ENCODE results near the gene PKD1.
"Not testable (repeated sequence)": the region's sequence is repeated elsewhere in the genome, so short reads cannot be mapped to it uniquely, and the experiment has no call there.

The PKD1 gene

DNA sequence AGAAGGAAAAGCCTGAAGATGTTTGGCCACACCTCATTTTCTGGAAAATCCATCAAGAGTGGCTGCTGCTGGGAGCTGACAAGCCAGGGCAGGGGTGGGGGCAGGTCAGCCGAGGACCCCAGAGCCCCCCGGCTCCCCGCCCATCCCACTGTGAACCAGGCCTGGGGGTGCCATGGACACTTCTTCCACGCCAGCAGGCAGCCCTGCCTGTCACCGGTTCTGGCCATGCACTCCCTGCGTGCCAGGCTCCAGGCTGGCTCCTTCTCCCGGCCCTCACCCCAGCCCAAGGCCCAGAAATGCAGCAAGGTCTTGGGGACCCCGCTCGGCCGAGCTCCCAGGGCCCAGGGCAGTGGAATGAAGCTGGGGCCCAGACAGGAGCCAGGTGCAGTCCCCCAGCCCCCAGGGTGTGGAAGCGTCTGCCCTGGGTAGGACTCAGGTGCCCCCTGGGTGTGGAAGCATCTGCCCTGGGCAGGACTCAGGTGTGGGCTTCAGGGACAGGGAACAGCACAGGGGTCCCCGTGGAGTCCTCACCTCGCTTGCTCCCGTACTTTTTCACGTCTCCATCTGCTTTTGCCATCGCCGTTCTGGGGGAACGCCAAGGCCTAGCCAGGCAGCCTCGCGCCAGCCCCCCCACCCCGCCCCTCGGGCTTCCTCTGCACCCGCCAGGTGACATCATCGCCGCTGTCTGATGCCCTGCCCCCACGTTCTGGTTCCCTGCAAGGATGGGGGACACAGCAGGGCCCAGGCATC lies 12.6 kb downstream of the PKD1 start:
- not testable (repeated sequence) for DNase-seq

DNA sequence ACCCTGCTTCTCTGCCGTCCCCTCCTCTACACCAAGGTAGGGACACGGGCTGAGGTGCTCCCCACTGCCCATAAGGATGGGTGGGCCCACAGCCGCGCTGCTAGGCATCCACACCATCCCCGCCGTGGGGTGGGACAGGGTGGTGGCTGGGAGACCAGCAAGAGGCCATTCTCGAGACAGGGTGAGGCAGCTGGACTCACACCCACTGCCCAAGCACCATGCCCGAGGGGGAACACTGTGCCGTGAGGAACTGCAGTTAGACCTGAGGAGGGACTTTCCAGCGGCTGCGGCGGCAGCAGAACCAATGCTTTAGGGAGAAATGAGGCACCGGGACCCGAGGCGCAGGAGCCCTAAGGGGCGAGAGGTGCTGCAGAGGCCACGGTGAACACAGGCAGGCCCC lies 13.3 kb downstream of the PKD1 start:
- no peak for DNase-seq

DNA sequence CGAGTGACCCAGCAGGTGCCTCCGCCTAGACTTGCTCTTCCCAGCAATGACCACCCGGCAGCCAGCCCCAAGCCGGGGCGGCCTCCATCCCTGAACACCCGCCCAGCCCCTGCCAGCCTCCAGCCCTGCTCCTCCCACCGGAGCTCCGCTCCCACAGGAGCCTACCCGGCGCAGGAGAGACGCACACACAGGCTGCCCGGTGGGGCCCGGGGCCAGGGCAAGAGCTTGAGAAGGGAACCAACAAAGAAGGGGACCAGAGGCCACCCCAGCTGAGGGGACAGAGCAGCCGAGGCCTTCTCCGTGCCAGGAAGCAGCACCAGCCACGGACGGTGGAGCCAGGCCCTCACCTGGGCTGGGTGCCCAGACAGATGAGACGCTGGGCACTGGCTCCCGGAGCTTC lies 13.8 kb downstream of the PKD1 start:
- DNase-seq: no peak

DNA sequence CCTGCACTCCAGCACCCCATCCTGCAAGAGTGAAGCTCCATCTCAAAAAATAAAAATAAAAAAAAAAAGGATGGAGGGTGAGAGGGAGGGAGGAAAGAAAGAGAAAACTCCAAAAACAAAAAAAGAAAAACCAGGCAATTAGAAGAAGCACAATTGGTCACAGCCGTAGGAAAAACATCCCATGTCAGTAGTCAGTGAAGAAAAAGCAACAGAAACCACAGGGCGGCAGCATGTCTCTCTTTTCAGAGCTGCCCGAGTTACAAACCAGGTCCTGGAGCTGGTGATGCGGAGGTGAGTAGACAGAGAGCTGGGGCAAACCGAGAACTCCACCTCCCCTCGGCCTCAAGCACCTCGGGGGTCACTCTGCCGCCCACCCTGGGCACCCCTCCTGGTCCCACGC lies 14.4 kb downstream of the PKD1 start:
- DNase-seq: peak; percentile 61

DNA sequence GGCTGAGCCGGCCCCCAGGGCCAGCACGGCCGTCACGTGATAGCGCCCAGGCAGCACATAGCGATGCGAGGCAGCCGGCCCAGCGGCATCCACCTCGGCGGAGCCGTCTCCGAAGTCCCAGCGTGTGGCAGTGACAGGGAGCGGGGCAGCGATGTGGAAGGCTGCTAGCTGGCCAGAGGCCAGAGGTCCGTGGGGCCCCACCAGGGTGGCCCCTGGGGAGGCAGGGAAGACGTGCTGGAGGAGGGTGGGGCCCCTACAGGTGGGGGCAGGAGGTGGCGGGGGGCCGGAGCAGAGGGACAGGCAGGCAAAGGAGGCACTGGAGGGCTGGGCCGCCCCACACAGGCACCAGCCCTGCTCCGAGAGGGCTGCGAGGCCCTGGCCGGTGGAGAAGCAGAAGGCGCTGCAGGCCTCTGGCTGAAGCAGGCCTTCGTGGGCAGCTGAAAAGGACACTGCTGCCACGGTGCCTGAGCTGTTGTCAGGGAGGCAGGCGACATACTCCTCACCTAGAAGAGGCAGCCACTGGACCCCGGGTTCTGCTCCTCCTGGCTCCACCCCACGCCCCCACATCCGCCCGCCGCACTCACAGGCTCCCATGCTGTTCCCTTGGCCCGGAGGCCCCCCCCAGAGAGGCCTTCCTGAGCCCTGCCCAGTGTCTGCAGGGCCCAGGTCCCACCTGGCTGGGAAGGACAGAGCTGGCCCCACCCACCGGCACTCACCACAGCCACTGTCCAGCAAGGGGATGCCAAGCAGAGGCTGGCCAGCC lies 17.6 kb downstream of the PKD1 start:
- DNase-seq: not testable (repeated sequence)

DNA sequence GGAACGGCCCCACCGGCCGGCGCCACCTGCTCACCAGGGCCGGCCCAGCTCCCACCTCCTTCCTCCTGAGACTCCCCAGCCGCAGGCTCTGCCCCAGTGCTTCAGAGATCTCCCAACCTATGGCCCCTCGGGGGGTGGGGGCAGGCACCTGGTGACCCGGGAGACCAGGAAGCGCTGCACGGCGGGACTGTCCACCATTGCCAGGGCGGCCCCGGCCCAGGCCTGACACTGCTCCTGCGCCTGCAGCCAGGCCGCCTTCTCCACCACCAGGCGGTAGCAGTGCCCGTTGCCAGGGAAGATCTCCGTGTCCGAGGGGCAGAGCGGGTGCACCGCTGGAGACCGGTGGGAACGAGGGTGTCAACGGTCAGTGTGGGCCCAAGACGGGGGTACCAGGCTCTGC lies 18.4 kb downstream of the PKD1 start:
- not testable (repeated sequence) for DNase-seq

DNA sequence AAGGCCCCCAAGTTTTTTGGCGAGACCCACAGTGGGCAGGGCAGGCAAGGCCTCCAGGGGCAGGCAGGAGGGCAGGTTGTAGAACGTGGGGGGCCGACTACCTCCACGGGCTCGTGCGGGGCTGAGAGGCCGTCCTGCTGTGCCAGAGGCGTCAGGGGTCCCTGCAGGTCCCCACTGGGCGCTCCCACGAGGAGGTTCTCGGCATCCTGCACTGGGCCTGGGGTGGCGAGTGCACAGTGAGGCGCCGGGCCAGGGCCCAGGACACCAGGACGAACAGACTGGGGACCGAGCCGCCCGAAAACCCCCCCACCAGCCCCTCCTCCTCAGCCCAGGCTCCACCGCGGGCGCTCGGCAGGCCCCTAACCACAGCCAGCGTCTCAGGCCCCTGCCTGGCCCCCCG lies 19.3 kb downstream of the PKD1 start:
- DNase-seq: not testable (repeated sequence)

DNA sequence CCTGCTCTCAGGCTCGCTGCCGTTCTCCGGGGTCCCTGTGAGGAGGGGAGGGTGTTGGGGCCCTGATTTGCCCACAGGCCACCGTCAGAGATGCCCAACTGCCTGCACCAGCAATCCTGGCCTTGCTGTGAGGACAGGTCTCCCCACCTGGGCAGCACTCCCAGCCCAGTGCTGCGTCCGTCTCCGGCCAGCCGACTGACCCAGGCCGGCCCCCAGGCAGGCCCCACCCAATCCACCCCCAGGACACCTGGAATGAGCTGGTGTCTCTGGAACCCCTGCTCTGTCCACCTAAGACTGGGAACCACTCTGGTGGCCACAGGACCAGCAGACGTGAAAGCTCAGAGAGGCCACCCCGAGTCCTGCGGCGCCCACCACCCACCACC lies 20.1 kb downstream of the PKD1 start:
- no peak for DNase-seq

DNA sequence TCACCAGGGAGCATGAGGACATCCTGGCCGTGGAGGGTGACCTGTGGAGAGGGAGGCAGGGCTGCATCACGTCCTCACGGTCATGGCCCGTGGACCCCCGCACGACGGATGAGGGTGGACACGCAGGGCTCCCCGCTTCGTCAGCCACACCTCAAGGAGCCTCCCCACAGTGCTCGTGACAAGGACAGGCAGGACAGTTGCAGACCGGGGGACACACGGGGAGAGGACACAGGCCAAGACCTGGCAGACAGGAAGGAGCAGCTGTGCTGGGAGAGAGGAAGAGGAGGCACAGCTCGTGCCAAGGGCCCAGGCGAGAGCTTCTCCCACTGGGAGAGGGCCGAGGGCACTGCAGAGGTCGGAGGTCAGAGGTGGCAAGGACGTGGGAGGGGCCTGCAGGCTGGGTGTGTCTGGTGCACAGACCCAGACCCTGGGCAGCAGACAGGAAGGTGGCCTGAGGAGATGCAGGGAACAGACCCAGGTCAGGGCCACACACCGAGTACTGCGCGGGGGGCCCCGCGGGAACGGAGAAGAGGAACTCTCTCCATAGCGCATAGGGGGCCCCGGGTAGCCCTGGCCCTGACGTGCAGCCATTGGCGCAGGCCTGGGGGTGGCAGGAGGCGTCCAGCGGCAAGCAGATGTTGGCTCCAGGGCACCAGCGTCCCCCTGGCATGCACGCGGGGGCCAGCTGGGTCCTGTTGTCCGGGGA lies 20.7 kb downstream of the PKD1 start:
- not testable (repeated sequence) for DNase-seq

DNA sequence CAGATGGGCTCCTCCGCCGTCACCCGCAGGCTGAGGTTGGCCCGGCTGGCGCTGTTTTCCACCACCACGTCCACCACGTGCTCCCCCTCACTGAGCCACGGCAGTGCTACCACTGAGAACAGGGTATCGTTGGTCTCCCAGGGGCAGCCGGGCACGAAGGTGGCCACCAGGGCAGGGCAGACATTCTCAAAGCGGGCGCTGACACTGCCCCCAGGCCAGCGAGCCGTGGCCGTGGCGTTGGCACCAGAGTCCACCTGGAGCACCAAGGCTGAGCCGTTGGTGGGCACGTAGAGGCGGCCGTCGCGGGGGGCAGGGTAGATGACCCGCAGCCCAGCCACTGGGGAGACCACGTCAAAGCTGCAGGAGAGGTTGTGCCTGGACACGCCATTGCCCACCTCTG lies 21.5 kb downstream of the PKD1 start:
- not testable (repeated sequence) for DNase-seq

DNA sequence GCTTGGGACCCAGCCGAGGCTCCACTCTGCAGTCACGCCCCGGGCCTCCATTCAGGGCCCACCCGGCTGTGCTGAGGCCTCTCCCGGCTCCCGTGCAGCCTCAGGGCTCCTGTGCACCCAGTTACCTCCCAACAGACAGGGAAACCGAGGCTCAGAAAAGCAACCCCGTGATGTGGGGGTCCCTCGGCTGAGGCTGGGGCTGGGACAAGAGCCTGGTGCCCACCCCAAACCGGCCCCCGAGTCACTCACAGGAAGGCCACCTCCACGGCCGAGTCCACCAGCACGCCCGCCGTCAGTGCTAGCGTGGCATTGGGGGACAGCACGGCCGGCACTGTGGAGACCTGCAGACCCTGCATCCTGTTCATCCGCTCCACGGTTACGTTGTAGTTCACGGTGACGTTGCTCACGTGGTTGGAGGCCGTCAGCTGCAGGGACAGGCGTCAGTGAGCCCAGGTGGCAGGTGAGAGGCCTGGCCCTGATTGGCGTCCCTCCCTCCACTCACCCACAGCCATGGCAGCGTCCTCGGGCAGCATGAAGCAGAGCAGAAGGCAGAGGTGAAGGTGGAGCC lies 23.1 kb downstream of the PKD1 start:
- not testable (repeated sequence) for DNase-seq

DNA sequence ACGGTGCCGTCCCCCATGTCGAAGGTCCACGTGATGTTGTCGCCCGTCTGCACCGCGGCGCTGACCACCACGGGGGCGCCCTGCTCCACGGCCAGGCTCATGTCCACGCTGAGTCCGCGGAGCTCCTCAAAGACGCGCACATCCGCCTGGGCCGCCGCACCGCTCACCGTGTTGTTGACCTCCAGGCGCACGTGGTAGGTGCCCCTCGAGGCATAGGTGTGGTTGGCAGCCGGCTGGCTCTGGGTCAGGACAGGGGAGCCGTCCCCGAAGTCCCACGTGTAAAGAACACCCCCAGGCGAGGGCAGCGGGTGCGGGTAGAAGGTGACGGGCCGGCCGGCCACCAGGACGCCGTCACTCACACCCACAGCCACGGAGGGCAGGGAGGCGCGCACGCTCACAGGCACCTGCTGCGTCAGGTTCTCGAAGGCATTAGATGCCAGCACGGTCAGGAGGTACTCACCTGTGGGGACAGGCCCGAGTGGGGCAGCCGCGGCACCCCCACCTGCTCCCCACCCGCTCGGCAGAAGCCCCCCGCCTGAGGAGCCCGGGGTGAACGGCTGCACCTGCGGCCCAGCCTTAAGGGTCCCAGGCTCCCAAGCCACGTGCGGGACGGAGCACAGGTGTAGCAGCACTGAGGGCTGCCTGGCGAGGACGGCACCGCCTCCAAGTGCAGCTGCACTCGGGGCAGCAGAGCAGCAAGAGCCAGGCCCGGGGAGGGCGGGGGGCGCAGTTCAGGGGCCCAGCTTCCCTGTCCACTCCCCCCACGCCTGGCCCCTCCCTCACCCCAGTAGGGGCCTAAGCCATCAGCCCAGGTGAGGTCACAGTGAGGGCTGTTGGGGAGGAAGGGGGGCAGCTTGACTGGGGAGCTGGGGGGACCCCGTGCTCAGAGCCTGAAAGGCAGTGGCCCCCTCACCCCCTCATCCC lies 24.0 kb downstream of the PKD1 start:
- DNase-seq: not testable (repeated sequence)

DNA sequence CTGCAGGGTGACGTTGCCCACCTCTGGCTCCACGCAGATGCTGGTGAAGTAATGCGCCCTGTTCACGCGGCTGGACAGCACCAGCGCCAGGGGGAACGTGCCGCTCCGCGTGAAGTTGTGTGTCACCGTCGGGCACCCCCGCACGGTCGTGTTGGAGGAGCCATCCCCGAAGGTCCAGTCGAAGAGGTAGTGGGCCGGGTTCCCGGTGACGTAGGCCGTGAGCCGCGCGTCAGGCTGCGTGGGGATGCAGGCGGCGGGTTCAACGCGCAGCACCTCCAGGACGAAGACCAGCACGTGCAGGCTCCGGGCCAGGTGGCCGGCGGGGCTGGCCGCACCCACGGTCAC lies 24.7 kb downstream of the PKD1 start:
- not testable (repeated sequence) for DNase-seq

DNA sequence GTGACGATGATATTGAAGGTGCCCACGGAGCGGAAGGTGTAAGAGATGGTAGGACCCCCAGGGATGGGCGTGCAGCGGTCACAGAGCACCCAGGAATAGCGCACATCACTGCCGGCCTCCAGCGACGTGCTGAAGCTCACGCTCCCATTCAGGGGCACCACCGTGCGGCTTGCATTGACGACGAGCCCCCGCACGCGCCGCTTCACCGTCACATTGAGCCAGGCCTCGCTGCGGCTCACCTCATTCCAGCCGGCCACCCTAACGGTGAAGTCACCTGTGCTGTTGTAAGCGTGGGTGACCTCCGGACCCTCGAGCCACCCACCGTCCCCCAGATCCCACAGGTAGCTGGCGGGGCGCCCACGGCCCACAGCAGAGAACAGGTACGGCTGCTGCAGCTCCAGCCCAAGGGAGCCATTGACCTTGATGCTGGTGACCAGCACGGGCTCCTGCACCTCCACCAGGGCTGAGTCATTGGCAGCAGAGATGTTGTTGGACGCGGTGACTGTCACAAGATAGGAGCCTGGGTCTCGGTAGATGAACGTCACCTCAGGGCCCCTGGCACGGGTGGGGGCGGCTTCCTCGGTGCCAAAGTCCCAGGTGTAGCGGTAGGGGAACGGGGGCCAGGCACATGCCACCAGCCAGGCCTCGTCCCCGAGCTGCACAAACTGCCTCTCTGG lies 25.2 kb downstream of the PKD1 start:
- not testable (repeated sequence) for DNase-seq

DNA sequence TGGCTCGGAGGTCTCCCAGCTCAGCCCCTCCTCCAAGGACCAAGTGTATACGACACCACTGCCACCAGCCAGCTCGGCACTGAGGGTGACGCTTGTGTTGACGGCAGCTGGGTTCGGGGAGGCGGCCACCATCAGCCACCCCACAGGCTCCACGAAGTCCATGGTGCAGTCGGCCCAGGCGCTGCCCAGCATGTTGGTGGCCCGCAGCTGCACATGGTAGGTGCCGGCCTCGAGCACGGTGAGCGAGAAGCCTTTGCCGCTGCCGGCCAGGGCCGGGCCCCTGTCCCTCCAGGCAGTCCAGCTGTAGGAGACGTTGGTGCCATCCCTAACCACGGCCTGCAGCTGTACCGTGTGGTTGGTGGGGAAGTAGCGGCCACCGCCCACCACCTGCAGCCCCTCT lies 25.8 kb downstream of the PKD1 start:
- not testable (repeated sequence) for DNase-seq

DNA sequence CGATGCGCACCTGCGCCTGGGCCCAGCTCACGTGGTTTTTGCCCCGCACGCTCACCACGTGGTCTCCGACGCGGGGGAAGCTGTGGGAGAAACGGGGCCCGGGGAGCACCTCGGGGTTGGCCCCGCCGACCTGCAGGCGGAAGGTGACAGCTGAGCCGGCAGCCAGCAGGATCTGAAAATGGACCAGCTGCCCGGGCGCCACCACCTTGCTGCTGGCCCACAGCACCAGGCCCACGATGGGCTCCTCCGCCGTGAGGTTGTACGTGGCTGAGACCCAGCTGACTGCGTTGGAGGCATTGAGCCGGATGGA lies 26.5 kb downstream of the PKD1 start:
- not testable (repeated sequence) for DNase-seq

DNA sequence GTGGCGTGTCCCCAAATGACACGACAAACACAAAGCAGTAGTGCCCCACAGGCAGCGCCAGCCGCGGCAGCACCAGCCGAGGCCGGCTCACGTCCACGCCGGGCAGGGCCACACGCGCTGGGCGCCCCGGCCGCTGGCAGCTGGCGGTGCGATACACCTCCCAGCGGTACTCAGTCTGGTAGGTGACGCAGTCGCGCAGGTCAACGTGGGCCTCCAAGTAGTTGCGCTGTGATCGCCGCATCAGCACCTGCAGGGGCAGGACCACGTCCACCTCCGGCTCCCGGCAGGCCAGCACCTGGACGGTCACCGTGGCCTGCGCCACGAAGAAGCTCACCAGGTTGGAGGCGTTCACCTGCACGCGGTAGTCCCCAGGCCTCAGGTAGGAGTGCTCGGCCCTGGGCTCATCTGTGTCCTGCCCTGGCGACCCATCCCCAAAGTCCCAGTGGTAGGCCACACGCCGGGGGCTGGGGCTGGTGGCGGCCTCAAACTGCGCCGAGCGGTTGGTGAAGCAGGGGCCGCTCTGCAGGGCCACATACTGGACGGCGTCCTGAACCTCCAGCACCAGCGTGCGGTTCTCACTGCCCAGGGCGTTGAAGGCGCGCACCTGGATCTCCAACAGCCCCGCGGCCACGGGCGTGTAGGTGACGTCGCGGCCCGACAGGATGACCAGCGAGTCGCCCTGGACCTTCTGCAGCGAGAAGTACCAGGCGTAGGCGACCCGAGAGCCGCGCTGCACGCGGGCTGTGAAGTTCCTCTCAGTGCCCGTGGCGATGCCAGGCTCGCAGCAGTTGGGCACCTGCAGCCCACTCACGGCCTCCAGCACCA lies 27.0 kb downstream of the PKD1 start:
- not testable (repeated sequence) for DNase-seq

DNA sequence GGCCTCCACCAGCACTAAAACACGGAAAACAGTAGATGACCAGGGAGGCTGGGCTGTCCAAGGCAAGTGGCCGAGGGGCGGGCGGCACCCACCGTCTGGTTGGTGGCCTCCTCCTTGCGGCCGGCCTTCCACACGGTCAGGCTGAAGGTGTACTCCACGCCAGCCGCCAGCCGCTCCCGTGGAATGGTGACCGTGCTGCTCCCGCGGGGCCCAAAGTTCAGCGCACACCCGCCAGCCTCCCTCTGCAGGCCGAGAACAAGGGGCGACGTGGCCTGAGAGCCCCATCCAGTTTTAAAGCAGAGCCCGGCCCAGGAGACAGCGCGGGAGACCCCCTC lies 27.9 kb downstream of the PKD1 start:
- not testable (repeated sequence) for DNase-seq

DNA sequence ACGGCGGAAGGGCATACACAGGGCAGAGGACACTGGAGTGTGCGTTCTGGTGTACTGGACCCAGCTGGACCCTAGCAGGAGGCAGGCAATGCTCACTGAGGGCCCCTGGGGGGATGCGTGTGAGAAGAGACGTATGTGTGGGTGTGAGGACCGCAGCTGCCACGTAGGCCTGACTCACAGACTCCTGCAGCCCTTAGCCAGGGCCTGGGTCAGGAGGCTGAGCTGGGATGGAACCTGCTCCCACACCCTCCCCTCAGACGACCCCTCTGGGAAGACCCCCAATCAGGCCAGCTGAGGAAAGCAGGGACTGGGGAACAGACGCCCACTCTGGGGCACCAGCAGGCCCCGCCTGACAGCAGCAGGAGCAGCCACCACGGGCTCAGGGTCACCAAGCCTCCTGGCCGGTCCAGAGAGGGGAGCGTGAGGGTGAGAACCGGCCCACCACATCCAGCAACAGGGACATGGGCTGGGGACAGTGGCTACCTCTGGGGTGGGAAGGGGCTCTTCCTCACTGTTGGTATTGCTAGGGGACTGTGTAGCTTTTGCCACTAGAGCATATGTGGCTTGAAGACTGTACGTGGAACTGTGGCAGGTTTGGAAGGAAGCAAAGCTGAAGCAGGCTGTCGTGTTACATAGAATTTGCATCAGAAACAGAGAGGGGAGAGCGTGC lies 28.4 kb downstream of the PKD1 start:
- peak; percentile 60 for DNase-seq

DNA sequence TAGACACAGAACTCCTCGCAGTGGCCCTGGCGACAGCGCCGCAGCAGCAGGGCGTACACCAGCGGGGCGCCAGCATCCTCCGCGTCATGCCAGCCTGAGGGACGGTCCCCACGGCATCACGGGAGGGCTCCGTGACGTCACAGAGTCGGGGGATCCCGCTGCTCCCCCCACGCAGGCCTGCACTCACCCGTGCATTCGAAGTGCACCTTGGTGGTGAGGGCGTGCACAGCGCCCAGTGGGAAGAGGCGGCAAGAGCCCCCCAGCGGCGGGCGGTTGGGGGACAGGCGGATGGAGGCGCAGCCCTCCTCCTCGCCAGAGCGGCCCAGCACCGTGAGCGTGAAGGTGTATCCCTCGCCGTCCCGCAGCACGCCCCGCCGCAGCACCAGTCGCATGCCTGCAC lies 29.5 kb downstream of the PKD1 start:
- DNase-seq: not testable (repeated sequence)

DNA sequence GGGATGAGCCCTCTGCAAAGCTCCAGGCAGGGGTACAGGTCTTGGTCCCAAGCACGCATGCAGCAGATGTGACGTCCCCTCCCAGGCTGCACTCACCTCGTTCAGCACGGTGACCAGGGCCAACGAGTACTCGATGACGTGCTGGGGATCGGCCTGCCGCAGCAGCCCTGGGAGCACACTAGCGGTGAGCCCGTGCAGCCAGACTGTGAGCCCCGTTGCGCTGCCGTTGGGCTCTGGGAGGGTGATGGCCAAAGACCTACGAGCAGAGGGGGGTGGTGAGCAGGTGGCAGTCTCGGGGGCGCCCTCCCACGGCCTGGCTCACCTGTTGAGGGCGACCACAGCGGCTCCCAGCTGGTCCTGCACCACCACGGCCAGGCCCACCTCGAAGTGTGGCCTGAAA lies 29.9 kb downstream of the PKD1 start:
- DNase-seq: not testable (repeated sequence)
